H9 (cell line): ENCODE data around the gene CCDC110. TPM values are rescaled to one million over a fixed set of nuclear protein-coding genes. Genes with fewer than 3 reads are reported as not detected.

ENCODE experiments used
- DNase-seq: peaks from one replicate; pipeline ENCODE4 v3.0.0-alpha.2; 2017
- H2AFZ ChIP-seq: one replicate; pipeline ENCODE4 v1.6.1; 2013; ENCODE audit warnings: mild to moderate bottlenecking, low read length, control low read depth, moderate library complexity
- H2AK5ac ChIP-seq: 2 replicates; pipeline ENCODE4 v1.6.1; 2013; ENCODE audit warnings: low read length, control low read depth, mixed read lengths; ENCODE audit not compliant: insufficient read length
- H2BK120ac ChIP-seq: one replicate; pipeline ENCODE4 v1.6.1; 2013; ENCODE audit warnings: low read depth, mild to moderate bottlenecking, low read length, control low read depth, inconsistent platforms; ENCODE audit not compliant: poor library complexity, severe bottlenecking
- H2BK12ac ChIP-seq: 2 replicates; pipeline ENCODE4 v1.6.1; 2013; ENCODE audit warnings: low read length, control low read depth, mixed read lengths, low read depth; ENCODE audit not compliant: insufficient read length
- H2BK15ac ChIP-seq: 2 replicates; pipeline ENCODE4 v1.6.1; 2013; ENCODE audit warnings: low read depth, low read length, control low read depth
- H2BK20ac ChIP-seq: one replicate; pipeline ENCODE4 v1.6.1; 2013; ENCODE audit warnings: low read depth, mild to moderate bottlenecking, low read length, control low read depth, inconsistent platforms; ENCODE audit not compliant: poor library complexity, severe bottlenecking
- H2BK5ac ChIP-seq: 2 replicates; pipeline ENCODE4 v1.6.1; 2013; ENCODE audit warnings: low read length, control low read depth, mixed read lengths; ENCODE audit not compliant: insufficient read length
- H3K14ac ChIP-seq: 2 replicates; pipeline ENCODE4 v1.6.1; 2013; ENCODE audit warnings: low read length, control low read depth; ENCODE audit not compliant: insufficient read depth
- H3K18ac ChIP-seq: 2 replicates; pipeline ENCODE4 v1.6.1; 2013; ENCODE audit warnings: low read depth, mild to moderate bottlenecking, mixed read lengths, low read length, control low read depth; ENCODE audit not compliant: insufficient read length
- H3K23ac ChIP-seq: 2 replicates; pipeline ENCODE4 v1.6.1; 2013; ENCODE audit warnings: low read length, control low read depth, mixed read lengths, low read depth; ENCODE audit not compliant: insufficient read length
- H3K23me2 ChIP-seq: 2 replicates; pipeline ENCODE4 v1.6.1; 2013; ENCODE audit warnings: low read depth, mild to moderate bottlenecking, mixed read lengths, low read length, control low read depth; ENCODE audit not compliant: insufficient read length, poor library complexity, severe bottlenecking
- H3K27ac ChIP-seq: 2 replicates; pipeline ENCODE4 v1.5.1; 2013; ENCODE audit warnings: low read length, control low read depth, mixed read lengths, low read depth; ENCODE audit not compliant: insufficient read length
- H3K27me3 ChIP-seq: 2 replicates; pipeline ENCODE4 v1.6.1; 2013; ENCODE audit warnings: low read length, control low read depth, inconsistent platforms; ENCODE audit not compliant: insufficient read depth
- H3K4ac ChIP-seq: 2 replicates; pipeline ENCODE4 v1.6.1; 2013; ENCODE audit warnings: low read depth, mild to moderate bottlenecking, control low read depth, inconsistent platforms, low read length, moderate library complexity
- H3K4me1 ChIP-seq: 2 replicates; pipeline ENCODE4 v1.6.1; 2013; ENCODE audit warnings: low read length, control low read depth, inconsistent platforms; ENCODE audit not compliant: insufficient read depth
- H3K4me2 ChIP-seq: 2 replicates; pipeline ENCODE4 v1.6.1; 2013; ENCODE audit warnings: low read length, control low read depth, mixed read lengths; ENCODE audit not compliant: insufficient read length, insufficient read depth
- H3K56ac ChIP-seq: 2 replicates; pipeline ENCODE4 v1.6.1; 2013; ENCODE audit warnings: low read depth, mild to moderate bottlenecking, mixed read lengths, low read length, control low read depth; ENCODE audit not compliant: insufficient read length
- H3K79me1 ChIP-seq: 2 replicates; pipeline ENCODE4 v1.6.1; 2013; ENCODE audit warnings: low read depth, mild to moderate bottlenecking, moderate library complexity, low read length, control low read depth, inconsistent platforms; ENCODE audit not compliant: insufficient read depth, poor library complexity, severe bottlenecking
- H3K79me2 ChIP-seq: 2 replicates; pipeline ENCODE4 v1.6.1; 2013; ENCODE audit warnings: low read length, control low read depth, inconsistent platforms; ENCODE audit not compliant: insufficient read depth
- H3K9ac ChIP-seq: 2 replicates; pipeline ENCODE4 v1.6.1; 2013; ENCODE audit warnings: low read length, control low read depth, mixed read lengths; ENCODE audit not compliant: insufficient read length; ENCODE audit errors: extremely low read depth
- H3K9me3 ChIP-seq: one replicate; pipeline ENCODE4 v1.6.1; 2013; ENCODE audit warnings: low read depth, low read length, inconsistent platforms; ENCODE audit not compliant: control insufficient read depth
- H3T11ph ChIP-seq: one replicate; pipeline ENCODE4 v1.6.1; 2013; ENCODE audit warnings: mild to moderate bottlenecking, low read length, control low read depth, inconsistent platforms
- H4K20me1 ChIP-seq: one replicate; pipeline ENCODE4 v1.6.1; 2013; ENCODE audit not compliant: control insufficient read depth, insufficient read length, insufficient read depth
- H4K5ac ChIP-seq: 2 replicates; pipeline ENCODE4 v1.6.1; 2013; ENCODE audit warnings: low read depth, mild to moderate bottlenecking, mixed read lengths, low read length, control low read depth; ENCODE audit not compliant: insufficient read length
- H4K8ac ChIP-seq: replicated peaks from 2 replicates; pipeline ENCODE4 v1.6.1; 2013; ENCODE audit warnings: low read length, control low read depth, mixed read lengths, low read depth; ENCODE audit not compliant: insufficient read length
- H4K91ac ChIP-seq: 2 replicates; pipeline ENCODE4 v1.6.1; 2013; ENCODE audit warnings: low read depth, mild to moderate bottlenecking, moderate library complexity, mixed read lengths, low read length, control low read depth; ENCODE audit not compliant: insufficient read length
- H3K27ac Mint-ChIP-seq, 3 experiments: 2 replicates in 2 of 3; 3 replicates in 1 of 3; pipeline ENCODE4 v1.8.0; 2020 to 2021; ENCODE audit warnings: mixed read lengths in 3 of 3, mild to moderate bottlenecking in 1 of 3, moderate library complexity in 1 of 3
- H3K27me3 Mint-ChIP-seq: 2 replicates; pipeline ENCODE4 v1.8.0; 2021; ENCODE audit warnings: low read depth, mild to moderate bottlenecking, moderate library complexity, mixed read lengths
- H3K36me3 Mint-ChIP-seq, 3 experiments: 2 replicates in 2 of 3; 3 replicates in 1 of 3; pipeline ENCODE4 v1.8.0; 2020 to 2021; ENCODE audit warnings: low read depth in 3 of 3, mixed read lengths in 3 of 3; ENCODE audit not compliant: insufficient read depth in 1 of 3
- H3K4me1 Mint-ChIP-seq, 2 experiments: 2 replicates each; pipeline ENCODE4 v1.8.0; 2020; ENCODE audit warnings: mixed read lengths in 2 of 2
- H3K4me3 Mint-ChIP-seq, 2 experiments: 2 replicates in 1 of 2; 3 replicates in 1 of 2; pipeline ENCODE4 v1.8.0; 2020 to 2021; ENCODE audit warnings: mild to moderate bottlenecking in 2 of 2, mixed read lengths in 2 of 2, moderate library complexity in 1 of 2
- H3K9me3 Mint-ChIP-seq, 2 experiments: 2 replicates in 1 of 2; 3 replicates in 1 of 2; pipeline ENCODE4 v1.8.0; 2020; ENCODE audit warnings: mild to moderate bottlenecking in 2 of 2, mixed read lengths in 2 of 2, moderate library complexity in 1 of 2
- WGBS: extraction: QIAGEN DNeasy Blood & Tissue Kit; methylation state at CpG from one replicate; pipeline ENCODE4 v1.1.7; 2013; ENCODE audit warnings: missing lambda C conversion rate, low lambda C conversion rate, mixed read lengths; ENCODE audit not compliant: insufficient read length; ENCODE audit errors: extremely low coverage; 5-methylcytosine and 5-hydroxymethylcytosine counted together
- total RNA-seq: library from RNA; stranded (reverse); gene quantifications from 2 replicates; pipeline ENCODE4 v1.2.1, GENCODE V29; 2021
- TF ChIP-seq, protein P1 (sequence below): fragments of 200-600 bp; sonication (generic); conservative IDR thresholded peaks from 3 replicates; pipeline ENCODE4 v1.8.0; 2021; ENCODE audit warnings: antibody characterized with exemption, mild to moderate bottlenecking

CCDC110 gene
- total RNA-seq, 1 experiment from 2014 or later: 2.3 TPM

DNA sequence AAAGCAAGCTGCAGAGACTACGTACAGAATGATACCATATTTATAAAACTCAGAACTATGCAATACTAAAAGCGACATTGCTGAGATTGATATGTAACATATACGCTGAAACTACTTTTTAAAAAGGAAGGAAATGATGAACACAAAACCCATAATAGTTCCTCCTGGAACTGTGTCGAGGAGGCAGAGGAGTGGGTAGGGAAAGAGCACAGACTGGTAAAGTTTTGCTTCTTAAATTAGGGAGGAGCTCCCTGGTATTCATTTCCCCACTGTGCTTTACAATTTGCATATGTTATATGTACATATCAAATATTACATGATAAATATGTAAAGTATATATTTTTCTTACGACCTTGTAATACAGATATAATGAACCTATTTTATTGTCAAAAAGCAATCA, 59.7 kb downstream of the CCDC110 start:
- no peak overlapping the region for H3K4me2 ChIP-seq
- no peak overlapping the region for H3K4me3 Mint-ChIP-seq
- H4K91ac ChIP-seq: no peak overlapping the region

More for the DNA sequence above, 59.7 kb downstream of the CCDC110 start:
- Histone ChIP-seq H2AK5ac (no peak overlapping the region), H2BK12ac (no peak overlapping the region), H2BK15ac (no peak overlapping the region), H3K9me3 (no peaks in the 10 kb centered on the region), H4K5ac (no peak overlapping the region), H3K56ac (no peak overlapping the region), H3K23ac (no peak overlapping the region), H2BK5ac (no peak overlapping the region), H2BK20ac (no peak overlapping the region), H3K4ac (no peak overlapping the region), H3T11ph (no peak overlapping the region), H2BK120ac (no peak overlapping the region), H3K9ac (no peak overlapping the region), H3K4me1 (no peaks in the 10 kb centered on the region), H3K18ac (no peak overlapping the region), H2AFZ (no peak overlapping the region), H3K79me2 (no peaks in the 10 kb centered on the region), H3K23me2 (no peaks in the 10 kb centered on the region), H3K79me1 (no peaks in the 10 kb centered on the region), H3K27me3 (no peaks in the 10 kb centered on the region), H3K27ac (no peak overlapping the region), H3K14ac (no peak overlapping the region), H4K8ac (no peak overlapping the region), H4K20me1 (no peaks in the 10 kb centered on the region)
- no peaks in the 10 kb centered on the region for H3K27me3 Mint-ChIP-seq
- peaks cover 6 to 57% (median 38%) of the 10 kb centered on the region in 3 experiments for H3K36me3 Mint-ChIP-seq
- no peaks in the 10 kb centered on the region for H3K4me1 Mint-ChIP-seq
- TF ChIP-seq, protein P1, sequence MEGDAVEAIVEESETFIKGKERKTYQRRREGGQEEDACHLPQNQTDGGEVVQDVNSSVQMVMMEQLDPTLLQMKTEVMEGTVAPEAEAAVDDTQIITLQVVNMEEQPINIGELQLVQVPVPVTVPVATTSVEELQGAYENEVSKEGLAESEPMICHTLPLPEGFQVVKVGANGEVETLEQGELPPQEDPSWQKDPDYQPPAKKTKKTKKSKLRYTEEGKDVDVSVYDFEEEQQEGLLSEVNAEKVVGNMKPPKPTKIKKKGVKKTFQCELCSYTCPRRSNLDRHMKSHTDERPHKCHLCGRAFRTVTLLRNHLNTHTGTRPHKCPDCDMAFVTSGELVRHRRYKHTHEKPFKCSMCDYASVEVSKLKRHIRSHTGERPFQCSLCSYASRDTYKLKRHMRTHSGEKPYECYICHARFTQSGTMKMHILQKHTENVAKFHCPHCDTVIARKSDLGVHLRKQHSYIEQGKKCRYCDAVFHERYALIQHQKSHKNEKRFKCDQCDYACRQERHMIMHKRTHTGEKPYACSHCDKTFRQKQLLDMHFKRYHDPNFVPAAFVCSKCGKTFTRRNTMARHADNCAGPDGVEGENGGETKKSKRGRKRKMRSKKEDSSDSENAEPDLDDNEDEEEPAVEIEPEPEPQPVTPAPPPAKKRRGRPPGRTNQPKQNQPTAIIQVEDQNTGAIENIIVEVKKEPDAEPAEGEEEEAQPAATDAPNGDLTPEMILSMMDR: no peak
- peaks cover 4 to 6% of the 10 kb centered on the region in 2 experiments; a peak in 4 of 5 replicates for H3K9me3 Mint-ChIP-seq
- H3K27ac Mint-ChIP-seq: no peak overlapping the region
- no peak for DNase-seq
- WGBS: no CpG with 5 or more reads among the region's 5 CpGs
